K562 (cell line): ENCODE results near the gene ACKR3. TPM values are rescaled to one million over a fixed set of nuclear protein-coding genes. Genes with fewer than 3 reads are reported as not detected.

ENCODE experiments used
- ATAC-seq: fragments of 200-7000 bp; cut with Tn5 transposase; 3 replicates; pipeline ENCODE4 v1.9.1; 2020; ENCODE audit warnings: moderate library complexity
- BruUV-seq: library from RNA; stranded (reverse); fragments of 400-500 nt; replicated peaks from 2 replicates; lab custom pipeline; 2021; lab: Mats Ljungman, UMichigan
- CTCF ChIA-PET: fragments of 300-600 bp; formaldehyde crosslinking; extraction: SDS; loops from one replicate; lab custom pipeline; 2021; ENCODE audit warnings: low intra/inter-chr PET ratio; lab: Yijun Ruan, JAX
- POLR2A ChIA-PET: fragments of 300-600, 350-650 bp; sonication (Branson Sonifier 250); formaldehyde crosslinking; extraction: SDS; loops from one replicate; lab custom pipeline; 2021; ENCODE audit warnings: antibody characterized with exemption, inconsistent platforms; lab: Yijun Ruan, JAX
- DNase-seq, 4 experiments: peaks; one replicate each; pipeline versions ENCODE4 v3.0.0 to v3.0.0-alpha.2; 2011 to 2018; ENCODE audit warnings: low spot score in 3 of 4, mixed read lengths in 3 of 4; ENCODE audit errors: extremely low read depth in 1 of 4
- FAIRE-seq: peaks from 2 replicates; lab custom pipeline; 2011; peaks lifted over from hg19 to GRCh38; lab: Jason Lieb, UNC
- H2AFZ ChIP-seq: 2 replicates; pipeline ENCODE4 v1.6.0; 2011; ENCODE audit warnings: low read depth, low read length, control low read depth, inconsistent platforms
- H3K27ac ChIP-seq: fragments of 200-600 bp; 3 replicates; pipeline ENCODE4 v1.8.0; 2011; ENCODE audit warnings: low read depth, mild to moderate bottlenecking, control low read depth, inconsistent platforms, low read length, moderate library complexity, mixed read lengths; ENCODE audit errors: extremely low read depth
- H3K27me3 ChIP-seq, 2 experiments: fragments of 300-600 bp in 1 of 2; 2 replicates in 1 of 2; 3 replicates in 1 of 2; pipeline versions ENCODE4 v1.6.0 to v1.8.0; 2011; ENCODE audit warnings: inconsistent platforms in 2 of 2, low read length in 2 of 2, mild to moderate bottlenecking in 1 of 2, mixed read lengths in 1 of 2, moderate library complexity in 1 of 2; ENCODE audit not compliant: control insufficient read depth in 2 of 2, insufficient read depth in 2 of 2
- H3K36me3 ChIP-seq: fragments of 300-600 bp; 3 replicates; pipeline ENCODE4 v1.8.0; 2011; ENCODE audit warnings: mild to moderate bottlenecking, low read length, inconsistent platforms; ENCODE audit not compliant: control insufficient read depth, insufficient read depth
- H3K4me1 ChIP-seq, 2 experiments: fragments of 200-600 bp in 1 of 2; replicated peaks in 1 of 2; 2 replicates in 1 of 2; 3 replicates in 1 of 2; pipeline versions ENCODE4 v1.5.1 to v1.8.0; 2011; ENCODE audit warnings: inconsistent platforms in 2 of 2, low read length in 2 of 2, mild to moderate bottlenecking in 1 of 2, mixed read lengths in 1 of 2, moderate library complexity in 1 of 2; ENCODE audit not compliant: control insufficient read depth in 2 of 2, insufficient read depth in 2 of 2
- H3K4me2 ChIP-seq: 2 replicates; pipeline ENCODE4 v1.6.1; 2011; ENCODE audit warnings: low read length, control low read depth, inconsistent platforms, mixed read lengths; ENCODE audit not compliant: insufficient read depth
- H3K4me3 ChIP-seq: fragments of 200-600 bp; sonication (generic), shearing (Covaris generic); 2 replicates; pipeline ENCODE4 v1.5.1; 2016; ENCODE audit warnings: control low read depth, inconsistent platforms
- H3K79me2 ChIP-seq: fragments of 200-600 bp; 3 replicates; pipeline ENCODE4 v1.8.0; 2011; ENCODE audit warnings: low read length, inconsistent platforms; ENCODE audit not compliant: control insufficient read depth, insufficient read depth
- H3K9ac ChIP-seq, 2 experiments: 2 replicates each; pipeline versions ENCODE4 v1.6.0 to v1.6.1; 2011; ENCODE audit warnings: low read depth in 2 of 2, low read length in 2 of 2, control low read depth in 1 of 2, inconsistent platforms in 1 of 2, mild to moderate bottlenecking in 1 of 2, mixed read lengths in 1 of 2; ENCODE audit not compliant: insufficient read depth in 1 of 2
- H3K9me1 ChIP-seq: one replicate; pipeline ENCODE4 v1.6.0; 2011; ENCODE audit warnings: inconsistent platforms, mild to moderate bottlenecking, low read length, moderate library complexity; ENCODE audit not compliant: control insufficient read depth, insufficient read depth
- H3K9me3 ChIP-seq: replicated peaks from 2 replicates; pipeline ENCODE4 v1.5.1; 2011; ENCODE audit warnings: low read depth, low read length, inconsistent platforms; ENCODE audit not compliant: control insufficient read depth, insufficient read depth
- H4K20me1 ChIP-seq: replicated peaks from 2 replicates; pipeline ENCODE4 v1.6.1; 2011; ENCODE audit warnings: low read length, inconsistent platforms, mixed read lengths; ENCODE audit not compliant: control insufficient read depth, insufficient read depth
- EP400 ChIP-seq: fragments of 450-650 bp; IDR thresholded peaks from 2 replicates; pipeline ENCODE4 v1.6.1; 2017; ENCODE audit warnings: antibody characterized with exemption, mild to moderate bottlenecking, moderate library complexity
- MAFF ChIP-seq: IDR thresholded peaks from 2 replicates; pipeline ENCODE4 v1.6.1; 2012; ENCODE audit warnings: low read length, improper control_type of control experiment
- RBM15 ChIP-seq: fragments of 200-400 bp; formaldehyde crosslinking; IDR thresholded peaks from 2 replicates; pipeline ENCODE4 v1.6.1; 2018; ENCODE audit warnings: mild to moderate bottlenecking, low read length, moderate library complexity; ENCODE audit not compliant: insufficient read depth
- RFX1 ChIP-seq: fragments of 450-650 bp; IDR thresholded peaks from 2 replicates; pipeline ENCODE4 v1.6.1; 2016; ENCODE audit warnings: mild to moderate bottlenecking, moderate library complexity
- TCF3 ChIP-seq: sonication (generic); formaldehyde crosslinking; IDR thresholded peaks from 2 replicates; pipeline ENCODE4 v1.4.0; 2020; ENCODE audit warnings: mild to moderate bottlenecking, missing genetic modification reagents
- ZNF277 ChIP-seq: fragments of 250-450 bp; sonication (Bioruptor Pico); IDR thresholded peaks from 2 replicates; pipeline ENCODE4 v1.8.0; 2022; ENCODE audit warnings: inconsistent platforms, mild to moderate bottlenecking, moderate library complexity, borderline replicate concordance
- ZNF511 ChIP-seq: sonication (generic); formaldehyde crosslinking; IDR thresholded peaks from 2 replicates; pipeline ENCODE4 v1.8.0; 2022; ENCODE audit warnings: mild to moderate bottlenecking, missing genetic modification reagents
- WGBS: fragments of 100-300 bp; shearing (Covaris generic); methylation state at CpG from one replicate; pipeline ENCODE4 v1.1.6; 2016; ENCODE audit warnings: low coverage, mixed read lengths; ENCODE audit not compliant: insufficient coverage; ENCODE audit errors: missing lambda C conversion rate; 5-methylcytosine and 5-hydroxymethylcytosine counted together
- in situ Hi-C: fragments of 300-500 bp; cut with MboI; formaldehyde crosslinking; loops from 4 replicates; pipeline ENCODE4 v1.15.0; 2018; ENCODE audit warnings: inconsistent platforms, mixed read lengths
- intact Hi-C: fragments of 100-400 bp; cut with micrococcal nuclease; formaldehyde crosslinking; loops from 2 replicates; pipeline ENCODE4 v1.14.2; 2022
- polyA plus RNA-seq, 8 experiments: library from polyadenylated mRNA; depleted of rRNA in 4 of 8; stranded (reverse) in 5 of 8; unstranded in 3 of 8; fragments of >200 nt; fragmentation: Nextera tagmentation in 2 of 8; fragmentation: Illumina TruSeq in 1 of 8; extraction: Ambion mirVana in 2 of 8; extraction: Trizol in 1 of 8; gene quantifications; 2 replicates each; pipeline versions ENCODE4 v1.2.1 to v1.2.3, GENCODE V29; 2011 to 2014; ENCODE audit warnings: inconsistent platforms in 1 of 8, missing spikeins in 1 of 8
- total RNA-seq, 7 experiments: library from RNA; depleted of rRNA in 6 of 7; stranded (reverse); fragments of >200 nt in 6 of 7; fragmentation: Illumina TruSeq in 2 of 7; extraction: Trizol in 2 of 7; gene quantifications; 2 replicates each; pipeline versions ENCODE4 v1.2.1 to v1.2.3, GENCODE V29; 2011 to 2021; ENCODE audit warnings: low replicate concordance in 1 of 7

Gene ACKR3
- total and polyA plus RNA-seq, 9 of the 15 experiments (the other 6 are each of a cell fraction or from before 2014, with no cell fraction given): 0.07 TPM; not detected in 8

- WGBS: 2% methylated on average over 11 of the region's 11 CpGs
- H2AFZ ChIP-seq: no peak overlapping the region
- H3K36me3 ChIP-seq: no peaks in the 10 kb centered on the region
- no peaks in the 10 kb centered on the region for H3K4me1 ChIP-seq
- in situ Hi-C loops: no loop called here
- TF ChIP-seq ZNF277 (no peak), RBM15 (no peak), MAFF (no peak), ZNF511 (CRISPR knock-in tag) (no peak), EP400 (no peak), RFX1 (peak; percentile 45; the same call in 1 of the 2 replicates), TCF3 (CRISPR knock-in tag) (no peak)
- intact Hi-C loops: no loop called here
- H3K9ac ChIP-seq: no peak overlapping the region
- ChIA-PET POLR2A (no interaction called here), CTCF (no interaction called here)
- no peak overlapping the region for H3K4me3 ChIP-seq
- H3K79me2 ChIP-seq: no peaks in the 10 kb centered on the region
- H3K27ac ChIP-seq: no peak overlapping the region
- no peaks in the 10 kb centered on the region; a peak in 1 of 5 replicates for H3K27me3 ChIP-seq
- H3K9me3 ChIP-seq: no peaks in the 10 kb centered on the region
- no peaks in the 10 kb centered on the region for H3K9me1 ChIP-seq
- ATAC-seq (no peak), DNase-seq (no peak), FAIRE-seq (no peak)
- H3K4me2 ChIP-seq: no peak overlapping the region
- no TSS peak for BruUV-seq
- no peaks in the 10 kb centered on the region for H4K20me1 ChIP-seq
These were observed 11.6 kb upstream of the ACKR3 start for GRCh38 chr2:236558036-236558435.
